Spinal cord (tissue), 10 donors: ENCODE results near the gene RIPOR2. TPM values are rescaled to one million over a fixed set of nuclear protein-coding genes. Genes with fewer than 3 reads are reported as not detected.

Source experiments
- DNase-seq, 6 donors: peaks; one replicate each; pipeline versions ENCODE4 v3.0.0 to v3.0.0-alpha.2; 2013 to 2015; ENCODE audit warnings: low spot score in 6 of 6, low read depth in 4 of 6
- H3K27ac ChIP-seq: one replicate; pipeline ENCODE4 v1.5.1; 2013; ENCODE audit warnings: low read depth, low read length, control low read depth
- H3K27me3 ChIP-seq: one replicate; pipeline ENCODE4 v1.6.1; 2013; ENCODE audit warnings: low read length; ENCODE audit not compliant: control insufficient read depth, insufficient read depth
- H3K36me3 ChIP-seq: one replicate; pipeline ENCODE4 v1.6.1; 2013; ENCODE audit warnings: low read length; ENCODE audit not compliant: control insufficient read depth, insufficient read depth
- H3K4me1 ChIP-seq: one replicate; pipeline ENCODE4 v1.6.1; 2013; ENCODE audit warnings: low read length; ENCODE audit not compliant: control insufficient read depth, insufficient read depth
- H3K4me3 ChIP-seq: one replicate; pipeline ENCODE4 v1.5.1; 2013; ENCODE audit warnings: low read depth, low read length, control low read depth
- H3K9me3 ChIP-seq: one replicate; pipeline ENCODE4 v1.6.1; 2013; ENCODE audit warnings: low read length; ENCODE audit not compliant: control insufficient read depth, insufficient read depth
- WGBS: methylation state at CpG from one replicate; pipeline ENCODE4 v1.1.5; 2013; ENCODE audit warnings: missing lambda C conversion rate; ENCODE audit not compliant: insufficient coverage; 5-methylcytosine and 5-hydroxymethylcytosine counted together
- polyA plus RNA-seq, 2 donors: library from polyadenylated mRNA; unstranded; fragments of 120-200 nt; gene quantifications; one replicate each; pipeline ENCODE4 v1.2.1, GENCODE V29; 2013; ENCODE audit not compliant: insufficient read length in 2 of 2
- total RNA-seq, 2 donors: library from RNA; depleted of rRNA in 1 of 2; stranded (reverse); fragments of 120-200 nt in 1 of 2; fragments of >200 nt in 1 of 2; gene quantifications; one replicate each; pipeline versions ENCODE4 v1.2.3 to v1.2.4, GENCODE V29; 2013 to 2014
- donor health status: healthy.

Gene RIPOR2
- total and polyA plus RNA-seq, 4 donors = 25.0 to 34.2 (median 30.9) TPM

DNA sequence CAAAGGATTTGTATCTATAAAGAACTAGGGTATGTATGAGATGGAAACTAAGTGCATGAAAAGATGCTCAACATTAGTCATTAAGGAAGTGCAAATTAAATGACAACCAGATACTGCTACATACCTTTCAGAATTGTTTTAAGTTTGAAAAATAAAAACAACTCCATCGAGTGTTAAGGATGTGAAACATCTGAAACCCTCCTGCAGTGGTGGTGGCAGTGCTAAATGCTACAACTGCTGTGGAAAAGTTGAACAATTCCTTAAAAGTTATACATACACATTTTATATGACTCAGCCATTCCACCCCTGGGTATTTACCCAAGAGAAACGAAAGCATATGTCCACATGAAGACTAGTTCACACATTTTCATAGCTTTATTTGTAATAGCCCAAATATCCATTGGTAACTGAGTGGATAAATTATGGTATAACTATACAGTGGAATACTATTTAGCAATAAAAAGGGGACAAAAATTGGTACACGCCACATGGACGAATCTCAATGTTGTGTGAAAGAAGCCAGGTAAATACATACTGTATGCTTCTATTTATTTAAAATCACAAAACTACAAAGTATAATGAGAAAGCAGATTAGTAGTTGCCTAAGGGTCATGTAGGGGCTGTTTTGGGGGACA lies 147.6 kb downstream of the RIPOR2 start:
- Histone ChIP-seq H3K4me3 (no peak overlapping the region), H3K9me3 (no peaks in the 10 kb centered on the region), H3K27me3 (no peaks in the 10 kb centered on the region), H3K36me3 (peaks cover 4% of the 10 kb centered on the region), H3K4me1 (no peaks in the 10 kb centered on the region), H3K27ac (no peak overlapping the region)
- DNase-seq = no peak
- WGBS = no CpG with 5 or more reads among the region's 4 CpGs

DNA sequence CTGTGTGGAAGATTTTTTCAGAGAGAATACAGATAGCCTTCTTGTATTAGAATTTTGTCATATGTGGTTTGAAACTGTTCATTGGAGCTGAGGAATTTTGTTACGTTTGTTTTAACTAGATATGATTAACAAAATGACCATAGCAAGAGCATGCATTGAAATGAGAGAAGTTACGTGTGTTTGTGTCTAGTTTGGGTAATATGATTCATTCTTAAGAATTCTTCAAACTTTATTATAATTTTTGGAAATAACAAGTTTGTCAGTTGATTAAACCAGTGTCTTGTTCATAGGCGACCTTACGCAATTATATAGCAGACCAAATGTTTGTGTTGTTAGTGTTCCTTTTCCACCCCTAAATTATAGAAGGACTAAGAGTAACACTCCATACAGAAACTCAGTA lies 155.6 kb downstream of the RIPOR2 start:
- H3K4me1 ChIP-seq = peaks cover 9% of the 10 kb centered on the region
- WGBS = no CpG with 5 or more reads among the region's 4 CpGs
- H3K27ac ChIP-seq = no peak overlapping the region
- no peaks in the 10 kb centered on the region for H3K27me3 ChIP-seq
- H3K4me3 ChIP-seq = no peak overlapping the region
- H3K9me3 ChIP-seq = no peaks in the 10 kb centered on the region
- no peak for DNase-seq
- H3K36me3 ChIP-seq = peaks cover 8% of the 10 kb centered on the region

DNA sequence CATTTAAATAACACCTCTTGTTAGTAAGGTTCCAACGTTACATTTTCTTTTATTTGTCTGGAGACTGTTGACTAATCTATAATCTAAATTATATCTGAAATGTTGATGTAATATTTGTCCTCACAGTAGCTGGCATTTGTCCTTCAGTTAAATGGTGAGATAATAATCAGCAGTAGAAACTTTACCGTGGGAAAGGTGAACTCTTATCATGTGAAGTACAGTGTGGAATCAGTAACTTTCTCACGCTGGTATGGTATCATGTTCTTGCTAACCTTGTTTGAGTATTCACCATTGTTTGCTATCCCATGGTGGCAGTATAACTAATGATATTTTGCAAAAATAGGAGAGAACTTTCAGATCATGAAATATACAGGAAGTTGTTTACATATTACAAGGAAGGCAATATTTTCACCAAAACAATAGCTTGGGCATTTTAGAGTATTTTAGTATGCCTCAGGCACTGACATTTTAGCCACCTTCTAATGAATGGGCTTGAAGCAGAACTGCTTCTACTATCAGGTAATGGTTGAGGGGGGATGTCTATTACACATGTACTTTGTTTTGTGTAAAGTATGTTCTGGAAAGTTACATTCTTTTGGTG lies 156.2 kb downstream of the RIPOR2 start:
- DNase-seq = no peak
- H3K27me3 ChIP-seq = no peaks in the 10 kb centered on the region
- H3K4me3 ChIP-seq = no peak overlapping the region
- H3K9me3 ChIP-seq = no peaks in the 10 kb centered on the region
- no peak overlapping the region for H3K27ac ChIP-seq
- peaks cover 11% of the 10 kb centered on the region for H3K36me3 ChIP-seq
- no CpG with 5 or more reads among the region's 3 CpGs for WGBS
- H3K4me1 ChIP-seq = peaks cover 9% of the 10 kb centered on the region

DNA sequence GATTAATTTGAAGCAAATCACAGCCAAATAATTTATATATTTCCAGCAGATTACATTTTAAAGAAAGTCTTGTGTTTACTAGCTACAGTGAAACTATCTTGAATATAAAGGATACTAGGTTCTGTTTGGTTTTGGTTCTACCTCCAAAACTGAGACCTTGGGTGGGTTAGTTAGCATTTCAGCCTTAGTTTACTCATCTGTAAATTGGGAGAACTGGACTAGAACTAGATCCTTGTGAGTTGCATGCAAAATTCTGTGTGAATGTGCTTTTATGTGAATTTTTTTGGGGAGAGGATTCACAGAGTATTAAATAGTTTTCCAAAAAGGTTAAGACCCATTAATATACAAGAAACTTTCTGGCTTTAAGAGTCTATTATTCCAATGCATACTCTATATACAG lies 156.9 kb downstream of the RIPOR2 start:
- no peaks in the 10 kb centered on the region for H3K27me3 ChIP-seq
- H3K27ac ChIP-seq = no peak overlapping the region

DNA sequence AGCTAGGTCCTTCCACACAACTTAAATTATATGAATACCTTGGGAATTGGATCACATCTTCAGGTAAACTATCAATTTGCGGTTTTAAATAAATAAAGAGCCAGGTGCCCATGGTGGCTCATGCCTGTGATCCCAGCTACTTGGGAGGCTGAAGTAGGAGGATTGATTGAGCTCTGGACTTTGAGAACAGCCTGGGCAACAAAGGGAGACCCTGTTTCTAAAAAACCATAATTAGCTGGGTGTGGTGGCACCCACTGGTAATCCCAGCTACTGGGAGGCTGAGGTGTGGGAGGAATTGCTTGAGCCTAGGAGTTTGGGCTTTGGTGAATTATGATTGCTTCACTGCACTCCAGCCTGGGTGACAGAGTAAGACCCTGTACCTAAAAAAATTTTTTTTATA lies 157.6 kb downstream of the RIPOR2 start:
- Histone ChIP-seq H3K27me3 (no peaks in the 10 kb centered on the region), H3K4me3 (no peak overlapping the region), H3K36me3 (peaks cover 11% of the 10 kb centered on the region), H3K9me3 (no peaks in the 10 kb centered on the region), H3K27ac (no peak overlapping the region), H3K4me1 (peaks cover 11% of the 10 kb centered on the region)
- no peak for DNase-seq
- 100% methylated on average over 1 of the region's 1 CpG for whole genome bisulfite sequencing

More for the DNA sequence above, 156.9 kb downstream of the RIPOR2 start:
- DNase-seq = no peak
- H3K4me1 ChIP-seq = peaks cover 11% of the 10 kb centered on the region
- H3K36me3 ChIP-seq = peaks cover 11% of the 10 kb centered on the region
- H3K9me3 ChIP-seq = no peaks in the 10 kb centered on the region
- no peak overlapping the region for H3K4me3 ChIP-seq

DNA sequence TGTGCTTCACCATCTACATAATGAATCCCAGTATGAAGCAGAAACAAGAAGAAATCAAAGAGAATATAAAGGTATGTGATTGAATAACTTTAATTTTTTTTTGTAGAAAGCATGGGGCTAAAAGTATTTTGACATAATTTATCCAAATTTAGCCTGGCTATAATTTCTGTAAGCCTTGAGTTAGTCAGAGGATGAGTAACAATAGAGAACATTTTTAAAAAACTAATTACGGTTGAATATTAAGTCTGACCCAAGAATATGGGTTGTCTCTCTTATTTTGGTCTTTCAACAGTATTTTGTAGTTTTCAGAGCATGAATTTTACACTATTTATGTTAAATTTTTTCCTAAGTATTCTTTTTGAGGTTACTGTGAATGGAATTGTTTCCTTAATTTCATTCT lies 158.5 kb downstream of the RIPOR2 start:
- no CpG with 5 or more reads among the region's 1 CpG for WGBS
- DNase-seq = no peak
- no peak overlapping the region for H3K27ac ChIP-seq

DNA sequence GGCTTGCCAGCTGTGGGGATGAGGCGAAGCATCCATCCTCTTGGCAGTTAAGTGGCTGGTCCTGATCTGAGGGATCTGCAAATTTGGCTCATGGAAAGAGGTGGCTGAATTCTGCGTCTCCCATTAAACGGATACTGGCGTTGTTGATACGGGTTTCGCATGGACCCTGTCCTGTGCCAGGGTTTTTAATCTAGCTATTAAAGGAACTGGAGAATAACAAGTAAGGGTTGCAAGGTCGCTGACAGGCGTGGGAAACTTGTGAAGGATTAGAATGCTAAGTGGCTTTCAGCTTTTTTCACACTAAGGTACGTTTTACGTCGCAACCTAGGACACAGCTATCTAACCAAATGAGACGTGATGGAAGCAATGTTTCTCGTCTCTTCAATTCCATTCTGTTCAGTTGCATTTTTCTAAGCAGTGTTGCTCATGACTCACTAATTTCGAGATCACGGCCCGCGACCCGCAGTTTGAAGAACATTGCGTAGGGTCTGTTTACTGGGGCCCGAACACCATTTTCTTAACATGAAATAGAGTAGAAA lies 160.2 kb downstream of the RIPOR2 start:
- peak in 1 of 6 donors; percentile 4 for DNase-seq
- peaks cover 3% of the 10 kb centered on the region for H3K36me3 ChIP-seq
- H3K27ac ChIP-seq = peak overlapping the region; percentile 100
- H3K4me3 ChIP-seq = peak overlapping the region; percentile 100
- no peaks in the 10 kb centered on the region for H3K27me3 ChIP-seq
- WGBS = 3% methylated on average over 14 of the region's 20 CpGs
- no peaks in the 10 kb centered on the region for H3K9me3 ChIP-seq
- peaks cover 11% of the 10 kb centered on the region for H3K4me1 ChIP-seq

More for the DNA sequence above, 158.5 kb downstream of the RIPOR2 start:
- no peaks in the 10 kb centered on the region for H3K9me3 ChIP-seq
- peaks cover 11% of the 10 kb centered on the region for H3K4me1 ChIP-seq
- no peaks in the 10 kb centered on the region for H3K27me3 ChIP-seq
- H3K36me3 ChIP-seq = peaks cover 11% of the 10 kb centered on the region
- no peak overlapping the region for H3K4me3 ChIP-seq

DNA sequence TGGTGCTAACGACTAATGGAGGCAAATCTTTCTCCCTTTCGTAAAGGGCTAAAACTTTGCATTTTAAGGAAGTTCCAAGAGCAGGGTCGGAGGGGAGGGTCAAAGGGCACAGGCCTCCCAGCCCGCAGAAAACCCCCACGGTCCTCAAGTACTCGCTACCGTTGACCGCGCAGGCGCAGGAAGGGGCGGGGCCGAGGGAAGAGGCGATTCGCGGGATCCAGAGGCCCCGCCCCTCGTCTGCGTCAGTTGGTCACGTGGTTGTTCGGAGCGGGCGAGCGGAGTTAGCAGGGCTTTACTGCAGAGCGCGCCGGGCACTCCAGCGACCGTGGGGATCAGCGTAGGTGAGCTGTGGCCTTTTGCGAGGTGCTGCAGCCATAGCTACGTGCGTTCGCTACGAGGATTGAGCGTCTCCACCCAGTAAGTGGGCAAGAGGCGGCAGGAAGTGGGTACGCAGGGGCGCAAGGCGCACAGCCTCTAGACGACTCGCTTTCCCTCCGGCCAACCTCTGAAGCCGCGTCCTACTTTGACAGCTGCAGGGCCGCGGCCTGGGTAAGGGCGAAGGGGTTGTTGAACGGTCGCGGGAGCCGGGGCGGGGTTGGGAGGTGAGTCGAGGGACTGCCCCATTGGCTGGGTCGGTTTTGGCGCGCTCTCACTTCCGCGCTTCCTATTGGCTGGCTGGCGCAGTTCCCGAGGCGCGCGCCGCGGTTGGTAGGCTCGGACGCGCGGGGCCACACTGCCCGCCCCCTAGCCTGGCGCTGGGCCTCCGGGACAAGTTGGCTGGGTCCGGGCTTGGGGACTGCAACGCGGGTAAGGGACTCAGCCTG lies 160.9 kb downstream of the RIPOR2 start, which contains the start of gene GMNN:
Gene GMNN, plus strand, starts transcription at position 242 of the 824 bp plus-strand sequence. CDS start 2,310 bp downstream, outside the sequence.
- Histone ChIP-seq H3K4me3 (peak within 1 kb of the TSS; percentile 100), H3K27ac (peak within 1 kb of the TSS; percentile 100), H3K9me3 (no peaks in the 10 kb centered on the region), H3K4me1 (peaks cover 11% of the 10 kb centered on the region), H3K36me3 (peaks cover 3% of the 10 kb centered on the region), H3K27me3 (no peaks in the 10 kb centered on the region)
- DNase-seq = peak; percentile 89 to 99 (median 98)
- WGBS = 0% methylated on average over 74 of the region's 75 CpGs

DNA sequence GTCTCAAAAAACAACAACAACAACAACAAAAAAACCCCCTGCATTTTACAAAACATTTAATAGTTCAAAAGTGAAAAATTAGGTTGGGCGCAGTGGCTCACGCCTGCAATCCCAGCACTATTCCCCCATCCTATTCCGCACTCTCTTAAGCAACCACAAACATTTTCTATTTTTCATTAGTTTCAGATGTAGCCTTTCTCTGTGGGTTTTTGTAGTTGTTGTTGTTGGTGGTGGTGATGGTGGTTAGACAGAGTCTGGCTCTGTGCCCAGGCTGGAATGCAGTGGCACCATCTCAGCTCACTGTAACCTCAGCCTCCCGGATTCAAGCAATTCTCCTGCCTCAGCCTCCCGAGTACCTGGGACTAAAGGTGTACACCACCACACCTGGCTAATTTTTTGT lies 167.4 kb downstream of the RIPOR2 start:
- Histone ChIP-seq H3K4me1 (no peaks in the 10 kb centered on the region), H3K9me3 (no peaks in the 10 kb centered on the region), H3K36me3 (no peaks in the 10 kb centered on the region), H3K27me3 (no peaks in the 10 kb centered on the region), H3K4me3 (no peak overlapping the region), H3K27ac (no peak overlapping the region)
- no peak for DNase-seq
- 85% methylated on average over 4 of the region's 5 CpGs for WGBS
